ENCODE results near the gene BCLAF3.

GRCh38 chrX:19956306-19956705, 34.6 kb downstream of the BCLAF3 start:
- TF ChIP-seq REST (IDR thresholded peaks at IDR 0.05; ENCODE audit: low read depth): no peak
- TF ChIP-seq, protein P1, sequence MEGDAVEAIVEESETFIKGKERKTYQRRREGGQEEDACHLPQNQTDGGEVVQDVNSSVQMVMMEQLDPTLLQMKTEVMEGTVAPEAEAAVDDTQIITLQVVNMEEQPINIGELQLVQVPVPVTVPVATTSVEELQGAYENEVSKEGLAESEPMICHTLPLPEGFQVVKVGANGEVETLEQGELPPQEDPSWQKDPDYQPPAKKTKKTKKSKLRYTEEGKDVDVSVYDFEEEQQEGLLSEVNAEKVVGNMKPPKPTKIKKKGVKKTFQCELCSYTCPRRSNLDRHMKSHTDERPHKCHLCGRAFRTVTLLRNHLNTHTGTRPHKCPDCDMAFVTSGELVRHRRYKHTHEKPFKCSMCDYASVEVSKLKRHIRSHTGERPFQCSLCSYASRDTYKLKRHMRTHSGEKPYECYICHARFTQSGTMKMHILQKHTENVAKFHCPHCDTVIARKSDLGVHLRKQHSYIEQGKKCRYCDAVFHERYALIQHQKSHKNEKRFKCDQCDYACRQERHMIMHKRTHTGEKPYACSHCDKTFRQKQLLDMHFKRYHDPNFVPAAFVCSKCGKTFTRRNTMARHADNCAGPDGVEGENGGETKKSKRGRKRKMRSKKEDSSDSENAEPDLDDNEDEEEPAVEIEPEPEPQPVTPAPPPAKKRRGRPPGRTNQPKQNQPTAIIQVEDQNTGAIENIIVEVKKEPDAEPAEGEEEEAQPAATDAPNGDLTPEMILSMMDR (IDR thresholded peaks at IDR 0.05 in 2 of 3, conservative IDR thresholded peaks at IDR 0.05 in 1 of 3; ENCODE audit: borderline replicate concordance in 1 of 3, insufficient read depth in 1 of 3, low read depth in 2 of 3, low read length in 2 of 3): no peak
- no peak for TF ChIP-seq JUND (IDR thresholded peaks at IDR 0.05)
- TF ChIP-seq ZFX (IDR thresholded peaks at IDR 0.05): no peak
- no peak for TF ChIP-seq POLR2A (IDR thresholded peaks at IDR 0.05; ENCODE audit: borderline replicate concordance, extremely low read depth, insufficient read depth, insufficient read length)
- TF ChIP-seq RAD21 (IDR thresholded peaks at IDR 0.05; ENCODE audit: low read depth): no peak
- no peak for TF ChIP-seq EZH2phosphoT487 (IDR thresholded peaks at IDR 0.05; ENCODE audit: borderline replicate concordance)
- no peak for TF ChIP-seq EZH2 (IDR thresholded peaks at IDR 0.05)
